Chondrocyte (in vitro differentiated cells): ENCODE measurements around the gene OSBPL9. TPM values are rescaled to one million over a fixed set of nuclear protein-coding genes. Genes with fewer than 3 reads are reported as not detected.

Experiments used
- DNase-seq: peaks from one replicate; pipeline ENCODE4 v3.0.0; 2021; ENCODE audit warnings: mixed read lengths, low spot score
- H3K27ac Mint-ChIP-seq: one replicate; pipeline ENCODE4 v1.8.0; 2021; ENCODE audit warnings: mild to moderate bottlenecking, moderate library complexity, mixed read lengths; ENCODE audit not compliant: unreplicated experiment
- H3K27me3 Mint-ChIP-seq: 2 replicates; pipeline ENCODE4 v1.8.0; 2021; ENCODE audit warnings: low read depth, mixed read lengths
- H3K36me3 Mint-ChIP-seq: 2 replicates; pipeline ENCODE4 v1.8.0; 2021; ENCODE audit warnings: low read depth, mixed read lengths
- H3K4me1 Mint-ChIP-seq: 2 replicates; pipeline ENCODE4 v1.8.0; 2021; ENCODE audit warnings: low read depth, mild to moderate bottlenecking, mixed read lengths
- H3K4me3 Mint-ChIP-seq: one replicate; pipeline ENCODE4 v1.8.0; 2021; ENCODE audit warnings: mild to moderate bottlenecking, moderate library complexity, mixed read lengths; ENCODE audit not compliant: unreplicated experiment
- H3K9me3 Mint-ChIP-seq: 2 replicates; pipeline ENCODE4 v1.8.0; 2021; ENCODE audit warnings: low read depth, mixed read lengths
- total RNA-seq: library from RNA; stranded (reverse); gene quantifications from 3 replicates; pipeline ENCODE4 v1.2.1, GENCODE V29; 2021
- TF ChIP-seq, protein P1 (sequence below): fragments of 200-600 bp; sonication (generic); IDR thresholded peaks from 2 replicates; pipeline ENCODE4 v1.5.0; 2021; ENCODE audit warnings: antibody characterized with exemption, mild to moderate bottlenecking, moderate library complexity

Gene OSBPL9
- total RNA-seq, 1 donor from 2014 or later = 186 TPM

DNA sequence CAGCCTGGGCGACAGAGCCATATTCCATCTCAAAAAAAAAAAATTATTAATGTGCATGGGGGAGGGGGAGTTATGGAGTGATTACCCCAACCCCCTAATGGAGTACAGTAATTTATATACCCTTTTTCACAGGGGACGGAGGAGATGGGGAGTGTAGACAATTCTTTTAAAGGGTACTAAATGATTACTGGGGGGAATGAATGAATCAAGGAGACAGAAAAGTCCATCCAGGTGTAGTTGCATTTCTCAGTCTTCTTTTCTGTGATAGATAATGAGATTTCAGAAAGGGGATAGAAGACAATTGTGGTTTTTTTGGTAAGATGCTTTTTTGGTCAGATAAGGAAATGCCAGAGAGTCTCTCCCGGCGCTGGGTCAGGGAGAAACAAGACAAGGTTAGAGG lies 13.0 kb downstream of the OSBPL9 start:
- Mint-ChIP-seq H3K36me3 (no peaks in the 10 kb centered on the region), H3K4me1 (peaks cover 36% of the 10 kb centered on the region), H3K9me3 (no peaks in the 10 kb centered on the region), H3K4me3 (no peak overlapping the region), H3K27me3 (no peaks in the 10 kb centered on the region), H3K27ac (no peak overlapping the region)
- TF ChIP-seq, protein P1, sequence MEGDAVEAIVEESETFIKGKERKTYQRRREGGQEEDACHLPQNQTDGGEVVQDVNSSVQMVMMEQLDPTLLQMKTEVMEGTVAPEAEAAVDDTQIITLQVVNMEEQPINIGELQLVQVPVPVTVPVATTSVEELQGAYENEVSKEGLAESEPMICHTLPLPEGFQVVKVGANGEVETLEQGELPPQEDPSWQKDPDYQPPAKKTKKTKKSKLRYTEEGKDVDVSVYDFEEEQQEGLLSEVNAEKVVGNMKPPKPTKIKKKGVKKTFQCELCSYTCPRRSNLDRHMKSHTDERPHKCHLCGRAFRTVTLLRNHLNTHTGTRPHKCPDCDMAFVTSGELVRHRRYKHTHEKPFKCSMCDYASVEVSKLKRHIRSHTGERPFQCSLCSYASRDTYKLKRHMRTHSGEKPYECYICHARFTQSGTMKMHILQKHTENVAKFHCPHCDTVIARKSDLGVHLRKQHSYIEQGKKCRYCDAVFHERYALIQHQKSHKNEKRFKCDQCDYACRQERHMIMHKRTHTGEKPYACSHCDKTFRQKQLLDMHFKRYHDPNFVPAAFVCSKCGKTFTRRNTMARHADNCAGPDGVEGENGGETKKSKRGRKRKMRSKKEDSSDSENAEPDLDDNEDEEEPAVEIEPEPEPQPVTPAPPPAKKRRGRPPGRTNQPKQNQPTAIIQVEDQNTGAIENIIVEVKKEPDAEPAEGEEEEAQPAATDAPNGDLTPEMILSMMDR = no peak
- DNase-seq = no peak

DNA sequence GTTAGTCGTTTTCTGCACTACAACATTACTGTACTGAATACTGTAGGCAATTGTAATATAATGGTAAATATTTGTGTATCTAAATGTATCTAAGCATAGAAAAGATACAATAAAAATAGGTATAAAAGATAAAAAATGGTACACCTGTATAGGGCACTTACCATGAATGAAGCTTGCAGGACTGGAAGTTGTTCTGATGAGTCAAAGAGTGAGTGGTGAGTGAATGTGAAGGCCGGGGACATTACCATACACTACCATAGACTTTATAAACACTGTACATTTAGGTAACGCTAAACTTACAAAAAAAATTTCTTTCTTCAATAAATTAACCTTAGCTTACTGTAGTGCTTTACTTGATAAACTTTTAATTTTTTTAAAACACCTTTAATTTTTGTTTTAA lies 13.5 kb downstream of the OSBPL9 start:
- Mint-ChIP-seq H3K36me3 (no peaks in the 10 kb centered on the region), H3K9me3 (no peaks in the 10 kb centered on the region), H3K4me1 (peaks cover 37% of the 10 kb centered on the region), H3K27me3 (no peaks in the 10 kb centered on the region), H3K27ac (no peak overlapping the region), H3K4me3 (no peak overlapping the region)
- DNase-seq = no peak
- TF ChIP-seq, protein P1 = no peak

GRCh38 chr1:51630922-51631321 lies 14.0 kb downstream of the OSBPL9 start:
- DNase-seq = no peak
- TF ChIP-seq, protein P1 = no peak
- no peaks in the 10 kb centered on the region for H3K9me3 Mint-ChIP-seq
- H3K27ac Mint-ChIP-seq = peak overlapping the region; percentile 30
- no peaks in the 10 kb centered on the region for H3K27me3 Mint-ChIP-seq
- H3K4me3 Mint-ChIP-seq = no peak overlapping the region
- H3K4me1 Mint-ChIP-seq = peaks cover 42% of the 10 kb centered on the region
- H3K36me3 Mint-ChIP-seq = no peaks in the 10 kb centered on the region

- no peaks in the 10 kb centered on the region for H3K27me3 Mint-ChIP-seq
- H3K4me3 Mint-ChIP-seq = no peak overlapping the region
- no peaks in the 10 kb centered on the region for H3K9me3 Mint-ChIP-seq
- peaks cover 47% of the 10 kb centered on the region for H3K4me1 Mint-ChIP-seq
- no peaks in the 10 kb centered on the region for H3K36me3 Mint-ChIP-seq
- no peak overlapping the region for H3K27ac Mint-ChIP-seq
- no peak for DNase-seq
- TF ChIP-seq, protein P1 = no peak
Observed at GRCh38 chr1:51631747-51632146, 14.9 kb downstream of the OSBPL9 start.

GRCh38 chr1:51634618-51635017 lies 17.7 kb downstream of the OSBPL9 start:
- no peak overlapping the region for H3K27ac Mint-ChIP-seq
- no peaks in the 10 kb centered on the region for H3K27me3 Mint-ChIP-seq
- no peak overlapping the region for H3K4me3 Mint-ChIP-seq
- no peaks in the 10 kb centered on the region for H3K36me3 Mint-ChIP-seq
- no peak for DNase-seq
- H3K9me3 Mint-ChIP-seq = no peaks in the 10 kb centered on the region
- TF ChIP-seq, protein P1 = no peak
- peaks cover 46% of the 10 kb centered on the region for H3K4me1 Mint-ChIP-seq
